Measurements from ENCODE around the gene PCSK6.

GRCh38 chr15:101407966-101408775, 81.3 kb downstream of the PCSK6 start:
- TF ChIP-seq POLR2A (IDR thresholded peaks at IDR 0.05) (no peak), CTCF (IDR thresholded peaks at IDR 0.05) (no peak)

Data from uterus (tissue), 2 donors.